Measurements from ENCODE around the gene CDYL2. TPM values are rescaled to one million over a fixed set of nuclear protein-coding genes. Genes with fewer than 3 reads are reported as not detected.
"Not testable (repeated sequence)": the region's sequence is repeated elsewhere in the genome, so short reads cannot be mapped to it uniquely, and the experiment has no call there.

Gene CDYL2
- total RNA-seq, 1 donor from 2014 or later: 10.0 TPM

DNA sequence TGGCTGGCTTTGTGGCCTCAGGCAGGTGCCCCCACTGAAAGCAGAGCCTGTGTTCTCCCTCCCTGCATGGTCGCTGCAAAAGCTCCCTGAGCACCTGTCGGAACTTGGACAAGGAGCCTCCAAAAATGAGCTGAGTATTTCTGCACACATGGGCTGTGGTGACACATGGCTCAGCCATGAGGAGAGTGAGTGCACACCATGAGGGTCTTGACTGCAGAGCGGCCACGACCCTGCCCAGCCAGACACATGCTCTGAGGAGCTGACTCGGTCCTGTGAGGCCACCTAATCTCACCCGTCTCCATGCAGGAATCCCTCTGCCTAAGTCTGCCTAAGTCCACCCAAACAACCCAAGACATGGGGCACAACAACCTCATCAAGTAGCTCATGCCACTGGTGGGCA is 134.7 kb downstream of the CDYL2 start:
- no peak for DNase-seq

DNA sequence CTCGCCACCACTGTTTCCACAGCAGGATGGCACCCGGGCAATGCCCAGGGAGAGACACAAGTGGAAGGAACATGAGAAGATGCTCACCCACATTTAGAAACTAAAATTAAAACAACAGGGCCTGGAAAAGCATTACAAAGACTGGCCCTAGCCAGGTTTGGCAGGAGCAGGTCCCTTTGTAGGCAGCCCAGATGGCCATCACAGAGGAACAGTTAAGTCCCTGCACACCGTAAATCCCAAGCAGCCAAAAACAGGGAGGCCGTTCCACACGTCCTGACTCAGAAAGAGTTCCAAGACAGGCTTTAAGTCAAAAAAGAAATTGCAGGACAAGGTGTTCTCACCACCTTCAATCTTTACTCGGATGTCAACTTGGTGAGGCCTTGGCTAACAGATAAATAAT is 136.5 kb downstream of the CDYL2 start:
- no peak for DNase-seq

DNA sequence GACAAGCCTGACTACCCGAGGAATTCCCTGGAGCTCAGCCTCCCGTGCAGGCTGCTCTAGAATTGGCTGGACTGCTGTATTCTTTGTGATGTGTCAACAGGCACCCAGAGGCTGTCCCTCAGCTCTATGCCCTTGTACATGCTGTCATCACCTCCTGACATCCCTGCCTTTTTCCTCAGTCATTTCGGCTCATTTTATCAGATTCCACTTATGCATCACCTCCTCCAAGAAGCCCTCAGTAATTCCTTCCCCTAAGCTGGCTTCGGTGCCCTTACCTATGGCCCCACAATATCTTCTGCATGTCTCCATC is 137.2 kb downstream of the CDYL2 start:
- no peak for DNase-seq

DNA sequence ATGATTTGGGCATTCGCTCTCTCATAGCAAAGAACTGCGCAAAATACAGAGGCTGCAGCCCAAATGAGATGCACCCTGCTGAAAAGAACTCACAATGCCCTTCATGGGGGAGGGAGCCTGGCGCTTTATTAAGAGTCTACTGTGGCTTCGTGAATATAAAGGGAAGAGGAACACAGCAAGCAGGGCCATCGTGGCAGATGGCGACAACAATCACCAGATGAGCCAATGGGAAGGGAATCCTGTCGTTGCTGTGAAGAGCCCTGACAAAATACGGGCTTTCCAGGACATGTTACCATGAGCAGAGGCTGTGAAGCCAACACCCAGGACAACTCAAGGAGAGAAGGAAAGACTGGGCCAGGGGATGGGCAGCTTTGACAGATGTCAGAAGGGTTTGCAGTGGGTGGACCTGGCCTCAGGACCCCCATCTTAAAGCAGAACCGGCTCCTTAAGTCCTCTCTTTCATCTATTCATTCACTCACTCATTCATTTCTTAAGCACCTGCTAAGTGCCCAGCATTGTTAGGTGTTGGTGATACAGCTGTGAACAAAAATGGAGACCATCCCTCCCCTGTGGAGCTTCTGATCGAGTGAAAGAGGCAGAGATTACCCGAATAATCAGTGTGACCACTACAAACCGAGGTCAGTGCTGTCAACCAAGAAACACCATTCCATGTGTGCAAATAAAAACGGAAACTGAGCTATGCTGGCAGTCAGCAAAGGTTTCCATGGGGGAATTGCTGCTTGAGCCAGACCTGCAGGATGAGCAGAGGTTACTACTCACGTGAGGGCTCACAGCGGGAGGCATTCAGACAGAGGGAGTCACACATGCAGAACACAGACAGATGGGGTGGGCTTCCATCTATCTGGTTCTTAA is 137.8 kb downstream of the CDYL2 start:
- no peak for DNase-seq

DNA sequence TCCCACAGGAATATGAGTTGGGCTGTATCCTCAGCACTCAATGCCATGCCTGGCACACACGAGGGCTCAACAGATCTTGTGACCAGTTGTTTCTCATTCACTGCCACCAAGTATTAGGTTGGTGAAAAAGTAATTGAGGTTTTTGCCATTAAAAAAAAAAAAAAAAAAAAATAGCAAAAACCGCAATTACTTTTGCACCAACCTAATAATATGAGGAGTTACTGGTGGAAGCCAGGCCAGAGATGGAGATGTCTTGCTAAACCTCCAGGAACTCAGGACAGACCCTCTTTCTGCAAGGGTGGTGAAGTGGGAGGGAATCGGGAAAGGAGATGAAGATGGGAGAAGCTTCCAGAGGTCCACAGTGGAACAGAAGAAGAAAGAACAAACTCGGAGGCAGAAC is 139.0 kb downstream of the CDYL2 start:
- DNase-seq: no peak

- no peak for DNase-seq
Observed at GRCh38 chr16:80664786-80665185, 139.6 kb downstream of the CDYL2 start.

- no peak for DNase-seq
Observed at GRCh38 chr16:80664226-80664625, 140.2 kb downstream of the CDYL2 start.

- no peak for DNase-seq
Observed at GRCh38 chr16:80663078-80663477, 141.3 kb downstream of the CDYL2 start.

DNA sequence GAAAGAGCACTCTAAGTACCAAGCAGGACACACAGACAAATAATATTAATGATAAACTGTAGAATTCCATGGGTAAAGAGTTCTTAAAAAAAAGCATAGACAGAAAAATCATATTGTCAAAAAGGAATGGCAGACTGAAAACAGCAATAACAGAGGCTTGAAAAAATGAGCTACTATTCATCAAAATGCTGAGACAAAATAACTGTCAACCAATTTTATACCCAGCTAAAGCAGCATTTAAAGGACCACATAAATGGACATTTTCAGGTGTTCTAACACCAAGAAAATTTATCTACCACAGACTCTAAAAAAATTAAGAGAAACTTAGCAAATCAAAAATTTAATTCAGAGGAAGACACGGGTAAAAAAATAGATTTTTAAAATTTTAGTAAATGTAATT is 144.5 kb downstream of the CDYL2 start:
- DNase-seq: no peak

DNA sequence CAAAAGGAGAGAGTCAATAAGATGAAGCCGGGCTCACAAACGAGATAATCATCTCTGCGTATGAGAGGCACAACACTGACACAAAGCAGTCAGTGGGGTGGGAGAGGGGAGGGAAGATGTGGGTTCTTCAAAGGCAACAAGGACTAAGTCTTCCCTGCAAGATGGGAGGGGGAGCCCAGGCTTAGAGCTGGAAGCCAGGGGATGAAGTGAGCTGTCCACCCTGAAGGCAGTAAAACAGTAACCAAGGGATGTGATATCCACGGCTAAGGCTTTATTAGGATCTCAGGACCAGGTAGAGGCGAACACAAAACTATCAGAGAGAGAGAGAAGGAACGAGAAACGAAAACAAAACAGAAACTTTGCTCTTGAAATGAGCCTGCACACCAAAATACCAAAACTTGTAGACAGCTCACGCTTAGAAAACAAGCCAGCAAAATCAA is 147.7 kb downstream of the CDYL2 start:
- no peak for DNase-seq

DNA sequence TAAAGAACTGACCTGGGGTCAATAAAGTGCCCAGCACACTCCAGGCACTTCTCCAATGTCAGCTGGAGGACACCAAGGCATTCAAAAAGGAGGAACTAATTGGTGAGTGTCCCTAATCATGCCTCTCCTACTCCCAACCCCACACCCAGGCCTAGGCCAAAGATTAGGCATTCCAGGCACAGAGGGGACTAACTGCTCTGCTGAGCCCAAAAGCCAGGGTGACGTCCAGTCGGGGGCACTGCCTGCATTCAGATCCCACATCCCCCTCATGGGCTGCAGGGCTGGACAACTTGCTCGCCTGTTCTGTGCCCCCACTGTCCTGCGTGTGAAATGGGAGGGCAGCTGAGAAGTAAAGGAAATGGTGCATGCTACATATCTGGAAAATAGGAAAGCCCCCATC is 148.2 kb downstream of the CDYL2 start:
- no peak for DNase-seq

GRCh38 chr16:80655751-80656150 is 148.6 kb downstream of the CDYL2 start:
- no peak for DNase-seq

GRCh38 chr16:80654094-80654862 is 150.1 kb downstream of the CDYL2 start:
- no peak for DNase-seq

GRCh38 chr16:80652441-80652840 is 152.0 kb downstream of the CDYL2 start:
- DNase-seq: no peak

GRCh38 chr16:80650281-80650680 is 154.1 kb downstream of the CDYL2 start:
- not testable (repeated sequence) for DNase-seq

GRCh38 chr16:80640316-80640715 is 164.1 kb downstream of the CDYL2 start:
- no peak for DNase-seq

DNA sequence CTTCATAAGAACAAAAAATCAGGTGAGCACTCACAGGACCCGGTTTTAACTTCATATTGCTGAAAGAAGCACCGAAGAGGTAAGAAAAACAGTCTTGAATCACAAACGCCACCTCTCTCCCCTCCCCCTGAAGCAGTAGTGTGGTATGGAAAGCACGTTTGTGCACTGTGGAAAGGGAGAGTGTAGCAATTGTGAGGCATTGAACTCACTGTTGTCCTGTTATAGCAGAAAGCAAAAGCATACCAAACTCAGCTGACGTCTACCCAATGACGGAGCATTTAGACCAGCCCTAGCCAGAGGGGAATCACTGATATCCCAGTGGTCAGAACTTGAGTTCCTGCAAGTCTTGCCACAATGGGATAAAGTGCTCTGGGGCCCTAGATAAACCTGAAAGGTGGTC is 164.8 kb downstream of the CDYL2 start:
- DNase-seq: no peak

DNA sequence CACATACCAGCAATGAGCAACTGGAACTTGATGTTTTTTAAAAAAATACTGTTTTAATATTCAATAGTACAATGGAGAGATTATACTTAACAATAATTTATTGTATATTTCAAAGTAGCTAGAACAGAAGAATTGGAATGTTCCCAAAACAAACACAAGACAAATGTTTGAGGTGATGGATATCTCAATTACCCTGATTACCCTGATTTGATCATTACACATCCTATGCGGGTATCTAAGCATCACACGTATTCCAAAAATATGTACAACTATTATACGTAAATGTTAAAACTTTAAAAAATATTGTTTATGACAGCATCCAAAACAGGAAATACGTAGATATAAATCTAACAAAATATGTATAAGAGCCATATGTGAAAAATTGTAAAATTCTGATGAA is 166.8 kb downstream of the CDYL2 start:
- no peak for DNase-seq

GRCh38 chr16:80631581-80631980 is 172.8 kb downstream of the CDYL2 start:
- DNase-seq: no peak

DNA sequence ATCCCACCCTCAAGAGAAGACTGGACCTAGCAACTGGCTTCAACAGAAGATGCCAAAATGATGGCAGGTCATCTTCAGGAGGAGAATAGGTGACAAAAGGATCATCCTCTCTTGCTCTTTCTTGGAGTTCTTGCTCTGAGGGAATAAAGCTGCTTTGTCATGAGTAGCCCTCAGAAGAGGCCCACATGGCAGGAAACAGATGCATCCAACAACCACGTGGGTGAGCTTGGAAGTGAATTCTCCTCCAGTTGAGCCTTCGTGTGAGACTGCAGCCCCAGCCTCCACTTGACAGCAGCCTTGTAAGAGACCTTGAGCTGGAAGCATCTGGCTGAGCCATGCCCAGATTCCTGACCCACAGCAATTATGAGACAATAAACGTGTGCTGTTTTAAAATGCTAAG is 176.1 kb downstream of the CDYL2 start:
- no peak for DNase-seq

GRCh38 chr16:80627108-80627507 is 177.3 kb downstream of the CDYL2 start:
- DNase-seq: no peak

DNA sequence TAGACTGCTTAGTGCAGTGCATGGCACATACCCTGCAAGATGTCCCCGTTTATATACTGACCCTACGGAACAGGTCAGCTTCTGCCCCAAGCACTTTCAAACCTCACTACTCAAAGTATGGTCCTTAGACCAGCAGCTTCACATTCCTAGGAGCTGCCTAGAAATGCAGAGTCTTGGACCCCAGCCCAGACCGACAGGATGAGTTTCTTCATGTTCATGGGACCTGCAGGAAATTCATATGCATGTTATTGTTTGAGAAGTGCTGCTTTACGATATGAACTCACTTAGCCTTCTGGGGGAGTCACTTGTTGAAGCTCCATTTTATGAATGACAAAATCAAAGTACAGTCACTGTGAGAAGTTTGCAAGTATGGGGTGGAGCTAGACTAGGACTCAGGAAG is 181.0 kb downstream of the CDYL2 start:
- DNase-seq: no peak

DNA sequence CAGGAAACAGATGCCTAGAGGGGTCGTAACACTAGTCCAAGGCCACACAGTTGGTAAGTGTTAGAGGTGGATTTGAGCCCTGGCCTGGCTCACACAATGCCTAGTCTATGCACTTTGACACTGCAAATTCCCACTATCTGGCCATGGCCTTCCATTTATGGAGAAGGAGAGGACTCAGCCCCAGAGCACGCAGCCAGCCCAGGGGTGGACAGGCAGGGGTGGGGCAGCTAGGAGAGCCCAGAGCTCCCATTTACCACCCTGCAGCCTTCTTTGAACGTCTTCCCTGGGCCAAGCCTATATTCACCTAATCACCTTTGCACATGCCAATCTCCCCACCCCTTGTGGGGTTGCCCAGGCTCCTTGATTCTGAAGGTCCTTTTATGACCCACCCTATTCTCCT is 182.4 kb downstream of the CDYL2 start:
- DNase-seq: no peak

All from occipital lobe (tissue), 2 donors.